HG03175 (cell line): ENCODE measurements around the gene THAP3.
"Not testable (repeated sequence)": the region's sequence is repeated elsewhere in the genome, so short reads cannot be mapped to it uniquely, and the experiment has no call there.

ENCODE experiments used
- ATAC-seq: cut with Tn5 transposase; IDR thresholded peaks from one replicate; pipeline ENCODE4 v1.9.1; 2021; ENCODE audit warnings: mild to moderate bottlenecking, moderate library complexity; ENCODE audit not compliant: unreplicated experiment

Gene THAP3

DNA sequence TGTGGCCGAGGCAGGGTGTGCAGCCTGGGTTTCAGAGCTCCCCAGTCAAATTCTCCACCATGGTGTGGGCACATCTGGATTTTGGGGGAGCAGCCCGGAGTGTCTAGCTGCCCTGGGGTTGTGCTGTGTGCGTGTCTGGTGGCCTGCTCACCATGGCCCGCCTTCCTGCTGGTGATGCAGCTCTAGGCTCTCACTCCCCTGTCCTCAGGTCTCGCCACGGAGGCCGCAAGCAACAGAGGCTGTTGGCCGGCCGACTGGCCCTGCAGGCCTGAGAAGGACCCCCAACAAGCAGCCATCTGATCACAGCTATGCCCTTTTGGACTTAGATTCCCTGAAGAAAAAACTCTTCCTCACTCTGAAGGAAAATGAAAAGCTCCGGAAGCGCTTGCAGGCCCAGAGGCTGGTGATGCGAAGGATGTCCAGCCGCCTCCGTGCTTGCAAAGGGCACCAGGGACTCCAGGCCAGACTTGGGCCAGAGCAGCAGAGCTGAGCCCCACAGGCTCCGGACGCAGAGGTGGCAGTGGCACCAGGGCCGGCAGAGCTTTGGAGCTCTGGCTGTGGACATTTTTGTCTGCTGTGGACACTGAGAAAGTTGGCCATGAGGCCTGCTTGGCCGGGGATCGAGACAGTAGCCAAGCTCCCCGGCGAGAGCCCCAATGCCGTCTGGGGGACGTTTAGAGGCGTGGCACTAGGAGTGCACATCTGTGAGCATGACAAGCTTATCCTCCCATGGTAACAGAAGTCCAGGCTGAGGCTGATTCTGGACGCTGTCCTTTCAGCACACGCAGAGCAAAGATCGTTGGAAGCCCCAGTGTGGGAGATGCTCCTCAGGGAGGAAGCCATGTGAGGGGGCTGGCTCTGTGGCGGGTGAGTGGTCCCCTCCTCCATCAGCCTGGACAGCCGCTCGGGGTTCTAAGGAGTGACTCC lies 8.2 kb downstream of the THAP3 start:
- ATAC-seq = no peak

DNA sequence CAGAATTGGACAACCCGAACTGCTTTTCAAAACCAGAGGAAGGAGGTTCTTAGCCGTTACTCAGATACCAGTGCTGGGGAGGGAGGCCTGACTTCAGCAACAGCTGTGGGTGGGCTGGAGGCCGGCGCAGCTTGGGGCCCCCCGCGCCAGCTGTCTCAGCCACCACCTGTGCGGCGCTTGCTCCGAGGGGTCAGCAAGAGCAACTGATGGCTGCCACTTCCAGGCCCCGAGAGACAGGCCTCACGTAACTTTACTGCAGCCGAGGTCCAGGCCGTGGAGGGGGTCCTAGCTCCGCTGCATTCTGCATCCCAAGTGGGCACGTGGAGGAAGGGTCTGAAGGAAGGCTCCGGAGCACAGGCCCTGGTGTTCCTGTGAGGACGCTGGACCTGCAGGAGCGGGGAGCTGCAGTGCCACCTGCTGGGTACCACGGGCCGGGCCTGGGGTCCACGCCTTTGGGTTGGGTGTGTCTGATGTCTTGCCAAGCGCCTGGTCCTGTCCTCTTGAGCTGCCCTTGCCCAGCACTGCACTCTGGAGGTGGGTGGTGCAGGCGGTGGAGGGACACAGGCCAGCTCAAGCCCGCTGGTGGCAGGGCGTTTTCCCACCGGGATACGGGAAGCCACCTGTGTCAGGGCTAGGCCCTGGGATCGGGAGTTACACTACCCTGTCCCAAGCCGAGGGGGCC lies 9.8 kb downstream of the THAP3 start:
- ATAC-seq = no peak

DNA sequence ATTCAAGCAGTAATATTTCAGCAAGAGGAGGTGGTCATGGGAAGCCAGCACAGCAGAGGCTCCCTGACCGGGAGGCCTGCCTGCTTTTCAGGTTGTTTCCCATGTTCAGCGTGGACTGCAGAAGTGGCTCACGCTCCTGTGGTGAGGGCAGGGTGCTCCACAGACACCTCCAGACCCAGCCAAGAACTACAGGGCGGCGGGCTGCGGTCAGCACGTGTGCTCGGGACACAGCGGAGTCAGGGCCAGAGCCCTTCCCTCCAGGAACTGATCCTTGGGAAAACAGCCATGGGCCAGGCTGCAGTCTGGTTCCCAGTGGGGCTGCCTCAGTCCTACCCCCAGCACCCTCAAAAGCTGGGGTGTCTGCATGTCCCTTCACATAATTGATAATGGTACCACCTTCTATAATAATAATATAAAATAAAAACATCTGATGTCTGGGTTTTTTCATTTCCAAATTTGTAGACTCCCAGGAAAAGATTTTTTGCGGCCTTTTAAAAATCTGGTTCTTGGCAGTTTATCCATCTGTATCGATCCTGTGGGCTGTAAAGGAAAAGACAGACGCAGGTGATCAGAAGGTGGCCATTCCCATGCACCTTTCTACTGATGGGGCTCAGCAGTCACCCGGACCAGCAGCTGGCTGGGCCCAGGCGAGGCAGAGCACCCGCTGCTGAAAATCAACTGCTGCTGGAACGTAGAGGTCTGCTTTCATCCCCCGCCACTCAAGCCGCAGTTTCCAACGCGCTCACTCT lies 10.7 kb downstream of the THAP3 start:
- no peak for ATAC-seq

DNA sequence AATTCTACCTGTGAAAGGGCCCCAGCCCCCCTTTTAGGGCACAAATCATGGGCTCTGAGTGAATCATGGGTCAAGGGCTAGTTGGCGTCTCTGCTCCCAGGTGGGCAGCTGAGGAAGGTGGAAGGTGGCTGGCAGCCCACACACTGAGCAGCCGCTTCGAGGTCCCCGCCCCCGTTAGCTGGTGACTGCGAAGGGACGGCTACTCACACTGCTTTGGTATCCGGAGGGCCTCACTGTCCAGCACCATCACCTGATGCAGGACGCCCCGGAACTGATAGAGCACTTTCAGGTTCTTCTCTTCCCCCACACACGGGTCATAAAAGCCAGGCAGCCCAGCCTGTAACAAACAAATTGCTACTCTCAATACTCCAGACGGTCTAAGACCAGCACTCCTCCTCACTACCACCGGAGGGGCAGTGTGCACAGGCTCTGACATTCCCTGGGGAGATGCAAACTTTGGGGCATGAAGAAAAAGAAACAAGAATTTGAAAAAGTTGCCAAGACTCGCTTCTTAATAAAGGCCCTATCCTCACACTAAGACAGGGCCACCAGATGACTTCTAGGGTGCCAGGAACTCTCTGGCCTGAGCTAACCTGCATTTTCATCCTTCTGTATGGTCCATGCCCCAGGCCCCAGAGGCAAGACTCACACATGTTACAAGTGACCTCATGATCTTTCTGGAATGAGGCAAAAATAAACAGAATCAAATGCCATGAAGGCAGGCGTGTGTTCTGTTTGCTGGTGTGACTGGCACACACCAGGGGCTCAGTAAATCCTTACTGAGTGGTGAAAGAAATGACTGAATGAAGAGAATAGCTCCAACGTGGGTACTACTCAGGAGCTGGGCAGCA lies 11.5 kb downstream of the THAP3 start:
- ATAC-seq = no peak

DNA sequence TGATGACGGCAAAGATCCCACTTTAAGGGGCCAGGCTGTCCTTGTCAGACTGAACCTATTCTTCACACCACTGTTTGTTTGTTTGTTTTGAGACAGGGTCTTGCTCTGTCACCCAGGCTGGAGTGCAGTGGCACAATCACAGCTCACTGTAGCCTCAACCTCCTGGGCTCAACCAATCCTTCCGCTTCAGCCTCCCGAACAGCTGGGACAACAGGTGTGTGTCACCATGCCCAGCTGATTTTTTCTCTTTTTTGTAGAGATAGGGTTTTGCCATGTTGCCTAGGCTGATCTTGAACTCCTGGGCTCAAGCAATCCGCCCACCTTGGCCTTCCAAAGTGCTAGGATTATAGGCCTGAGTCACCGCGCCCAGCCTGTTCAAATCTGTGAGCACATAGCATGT lies 12.1 kb downstream of the THAP3 start:
- ATAC-seq = not testable (repeated sequence)

DNA sequence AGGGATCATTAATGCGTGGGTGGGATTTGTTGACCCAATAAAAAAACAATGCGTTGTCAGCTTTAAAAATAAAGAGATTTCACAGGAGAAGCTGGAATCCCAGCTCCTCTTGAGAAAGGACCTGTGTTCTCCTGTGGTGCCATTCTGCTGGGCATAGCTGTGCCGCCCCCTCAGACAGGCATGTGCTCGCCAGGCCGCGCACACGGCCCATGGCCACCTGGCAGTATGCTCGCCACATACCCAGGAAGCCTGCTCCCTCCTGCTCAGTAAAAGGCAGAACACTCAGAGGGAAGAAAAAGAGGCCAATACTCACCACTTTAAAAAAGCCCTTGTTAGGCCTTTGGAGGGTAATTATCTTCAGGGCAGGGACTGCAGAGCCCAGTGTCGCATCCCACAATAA lies 13.1 kb downstream of the THAP3 start:
- no peak for ATAC-seq

DNA sequence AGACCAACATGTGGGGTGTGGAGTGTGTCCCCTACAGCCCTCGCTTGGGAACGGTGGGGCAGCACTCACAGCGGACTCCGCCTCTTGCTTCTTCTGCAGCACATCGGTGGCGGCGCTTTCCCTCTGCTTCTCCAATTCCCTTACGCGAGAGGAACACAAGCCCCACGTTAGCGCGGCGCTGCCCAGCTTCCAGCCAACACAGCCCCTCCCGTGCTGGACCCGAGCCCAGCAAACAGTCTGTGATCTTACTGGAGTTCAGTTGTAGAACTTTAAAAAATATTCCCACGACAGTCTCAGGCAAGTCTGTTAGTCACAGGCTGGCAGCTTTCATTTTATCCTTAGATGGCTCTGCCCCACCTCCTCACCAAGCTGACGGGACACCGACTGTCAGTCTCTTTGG lies 13.6 kb downstream of the THAP3 start:
- no peak for ATAC-seq

DNA sequence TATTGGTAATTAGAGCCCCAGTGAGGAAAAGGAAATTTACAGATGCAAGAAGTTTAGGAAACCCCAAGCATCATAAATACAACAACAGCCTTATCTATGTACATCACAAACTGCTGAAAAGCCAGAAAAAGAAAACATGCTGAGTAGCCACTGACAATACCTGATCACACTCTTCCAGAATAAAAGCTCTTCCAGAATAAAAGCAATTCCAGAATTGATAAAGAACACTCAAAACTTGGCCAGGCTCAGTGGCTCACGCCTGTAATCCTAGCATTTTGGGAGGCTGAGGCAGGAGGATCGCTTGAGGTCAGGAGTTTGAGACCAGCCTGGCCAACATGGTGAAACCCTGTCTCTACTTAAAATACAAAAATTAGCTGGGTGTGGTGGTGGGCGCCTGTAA lies 16.2 kb downstream of the THAP3 start:
- not testable (repeated sequence) for ATAC-seq

DNA sequence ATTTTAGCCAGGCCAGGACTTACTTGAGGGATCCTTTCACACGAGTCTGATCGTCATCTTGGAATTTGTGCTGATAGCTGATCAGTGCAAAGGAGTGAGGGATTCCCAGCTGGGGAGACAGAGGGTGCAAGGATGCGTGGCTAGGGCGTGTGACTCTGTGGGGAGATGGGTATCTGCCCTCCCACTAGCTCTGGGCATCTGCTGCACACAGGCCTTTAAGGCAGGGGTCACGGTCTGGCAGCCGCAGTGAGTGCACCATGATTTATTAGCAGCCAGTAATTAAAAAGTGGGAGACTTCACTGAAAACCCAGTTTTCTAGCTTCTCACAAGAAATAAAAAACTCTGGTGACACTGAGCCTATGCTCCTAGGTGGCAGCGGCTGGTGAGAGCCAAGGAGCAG lies 20.4 kb downstream of the THAP3 start:
- no peak for ATAC-seq

DNA sequence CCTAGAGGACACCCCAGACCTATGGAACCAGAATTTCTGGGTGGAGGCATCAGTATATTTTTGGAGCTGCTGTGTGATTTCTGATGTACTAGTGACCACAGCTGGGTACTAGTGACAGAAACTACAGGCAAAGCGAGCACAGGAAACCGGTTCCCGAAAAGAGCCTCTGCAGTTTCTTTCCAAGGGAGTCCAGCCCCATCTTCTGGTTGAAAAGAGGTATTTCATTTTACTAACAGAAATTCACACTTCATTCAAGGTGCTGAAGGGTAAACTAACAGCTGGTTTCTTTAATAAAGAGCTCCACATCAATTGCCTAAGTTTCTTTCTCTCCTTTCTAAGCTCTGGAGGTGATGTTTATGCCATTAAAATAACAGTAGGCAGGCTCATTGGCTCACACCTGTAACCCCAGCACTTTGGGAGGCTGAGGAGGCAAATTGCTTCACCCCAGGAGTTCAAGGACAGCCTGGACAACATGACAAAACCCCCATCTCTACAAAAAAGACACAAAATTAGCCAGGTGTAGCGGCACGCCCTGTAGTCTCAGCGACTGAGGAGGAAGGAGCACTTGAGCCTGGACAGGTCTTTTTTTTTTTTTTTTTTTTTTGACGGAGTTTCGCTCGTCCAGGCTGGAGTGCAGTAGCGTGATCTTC lies 22.0 kb downstream of the THAP3 start:
- ATAC-seq = no peak

DNA sequence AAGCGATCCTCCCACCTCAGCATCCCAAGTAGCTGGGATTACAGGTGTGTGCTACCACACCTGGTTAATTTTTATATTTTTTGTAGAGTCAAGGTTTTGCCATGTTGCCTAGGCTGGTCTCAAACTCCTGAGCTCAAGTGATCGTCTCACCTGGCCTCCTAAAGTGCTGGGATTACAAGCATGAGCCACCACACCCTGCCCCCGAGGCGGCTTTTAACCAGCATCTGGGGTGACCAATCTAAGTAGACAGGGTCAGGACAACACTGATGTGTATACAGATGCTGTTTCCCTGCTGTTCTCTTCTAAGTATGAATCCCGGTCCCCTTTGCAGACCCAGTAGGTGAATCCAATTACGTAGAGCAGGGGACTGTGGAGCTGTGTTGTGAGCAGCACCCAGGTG lies 23.9 kb downstream of the THAP3 start:
- no peak for ATAC-seq

DNA sequence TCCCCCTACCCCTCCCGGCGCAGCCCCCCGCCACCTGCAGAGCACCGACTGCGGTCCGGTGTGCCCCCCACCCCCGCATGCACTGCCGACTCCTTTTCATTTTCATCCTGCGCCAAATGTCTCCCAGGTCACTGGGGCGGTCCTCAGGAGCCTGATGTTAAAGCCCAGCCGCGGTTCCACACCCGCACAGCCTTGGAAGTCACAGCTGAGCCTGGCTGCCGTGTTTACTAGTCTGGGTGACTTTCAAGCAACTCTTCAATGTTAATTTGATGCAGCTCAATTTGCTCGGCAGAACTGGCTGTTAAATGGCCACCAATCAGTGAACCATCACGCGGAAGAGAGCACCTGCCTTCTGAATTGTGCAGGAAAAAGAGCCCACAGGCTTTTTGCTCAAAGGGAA lies 27.2 kb downstream of the THAP3 start:
- no peak for ATAC-seq

DNA sequence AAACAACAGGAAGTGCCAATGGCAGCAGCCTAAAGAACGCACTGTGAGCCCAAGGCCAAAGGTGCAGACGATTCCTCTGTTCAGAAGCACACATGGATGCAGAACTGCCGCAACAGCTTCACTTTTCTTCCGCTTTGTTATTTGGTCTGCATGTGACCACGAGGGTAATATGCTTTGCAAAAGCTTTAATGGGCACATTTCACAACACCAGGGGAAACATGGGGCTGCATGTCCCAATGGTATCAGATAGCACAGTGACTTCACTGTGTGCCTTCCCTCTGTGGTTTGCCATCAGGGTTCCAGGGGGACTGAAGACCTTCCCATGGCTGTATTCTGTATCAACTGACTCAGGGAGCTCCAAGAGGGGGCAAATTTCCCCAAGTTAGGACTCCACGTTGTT lies 28.3 kb downstream of the THAP3 start:
- ATAC-seq = no peak

DNA sequence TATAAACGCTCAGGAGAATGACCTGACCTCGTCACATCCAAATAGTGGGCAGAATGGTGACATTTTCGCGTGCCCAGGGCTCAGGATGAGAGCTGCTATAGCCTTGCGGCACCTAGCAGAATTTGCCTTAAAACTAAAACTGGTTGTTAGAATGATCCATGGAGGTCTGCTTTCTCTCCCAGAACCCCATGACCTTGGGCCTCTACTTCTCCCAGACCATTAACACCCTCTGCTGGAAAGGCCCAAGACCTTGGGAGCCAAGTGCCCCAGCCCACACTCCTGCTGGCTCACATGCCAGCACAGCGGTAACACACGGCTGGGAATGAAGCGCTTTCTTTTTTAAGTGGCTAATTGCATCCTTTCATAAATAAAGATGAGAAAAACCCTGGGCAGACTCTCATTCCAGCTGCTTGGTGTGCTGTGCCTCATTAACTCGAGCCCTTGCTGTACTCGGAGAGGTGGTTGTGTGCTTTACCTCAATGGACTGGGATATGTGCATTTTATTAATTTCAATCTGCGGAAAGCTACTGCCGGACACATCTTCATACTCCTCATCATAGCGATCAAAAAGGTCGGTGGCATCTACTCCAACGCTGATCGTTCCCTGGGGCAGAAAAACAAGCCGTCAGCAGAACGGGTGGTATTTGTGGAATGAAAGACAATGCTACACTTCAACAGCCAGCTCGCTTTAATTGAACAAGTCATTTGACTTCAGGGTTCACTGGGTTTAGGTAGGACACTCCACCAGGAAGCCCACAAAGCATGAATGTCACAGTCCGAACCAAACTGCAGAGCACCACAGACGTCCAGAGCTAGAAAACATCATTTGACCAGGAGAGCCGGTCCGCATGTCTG lies 29.0 kb downstream of the THAP3 start:
- ATAC-seq = no peak

DNA sequence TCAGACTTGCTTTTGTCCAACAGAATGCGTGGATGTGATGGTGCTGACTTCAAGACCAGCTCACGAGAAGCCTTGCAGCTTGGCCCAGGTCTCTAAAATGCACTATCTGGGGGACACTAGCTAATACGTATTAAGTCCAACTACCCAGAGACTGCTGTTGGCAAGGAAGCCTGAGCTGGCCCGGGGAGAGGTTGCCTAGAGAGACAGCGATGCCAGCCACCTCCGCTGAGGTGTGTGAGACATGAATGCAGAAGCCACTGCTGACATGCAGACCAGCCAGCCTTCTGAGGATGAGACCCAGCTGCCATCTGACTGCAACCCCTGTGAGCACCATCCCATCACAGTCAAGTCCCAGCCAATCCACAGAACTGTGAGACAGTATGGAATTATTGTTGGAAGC lies 32.5 kb downstream of the THAP3 start:
- no peak for ATAC-seq

DNA sequence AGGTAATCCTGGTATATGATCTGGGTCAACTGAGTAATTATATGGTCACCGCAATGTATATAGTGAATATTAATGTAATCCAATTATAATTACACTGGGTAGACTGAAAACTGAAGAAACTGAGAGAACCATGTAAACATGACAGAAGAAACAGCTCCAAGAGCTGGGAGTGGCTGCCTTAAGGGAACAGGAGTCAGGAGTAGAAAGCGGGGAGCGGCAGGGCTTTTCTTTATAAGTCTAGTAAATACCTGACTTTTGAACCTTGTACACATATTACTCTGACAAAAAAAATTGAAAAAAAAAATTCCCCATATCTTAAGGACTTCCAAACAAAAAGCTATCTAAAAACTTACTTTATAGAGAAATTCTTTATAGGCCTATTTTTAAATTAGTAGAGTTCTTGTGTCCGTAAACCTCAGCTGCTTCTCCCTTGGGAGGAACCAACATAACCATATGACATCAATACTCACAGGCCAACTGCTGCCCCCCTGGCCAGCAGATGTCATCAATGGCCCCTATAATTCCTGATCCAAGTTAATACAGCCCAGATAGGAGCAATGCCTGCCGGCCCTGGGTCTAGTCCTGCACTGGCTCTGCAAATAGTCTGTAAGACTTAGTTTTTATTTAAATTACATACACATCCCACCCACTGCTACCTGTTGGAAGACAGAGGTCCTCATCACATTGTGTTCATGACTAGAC lies 33.8 kb downstream of the THAP3 start:
- ATAC-seq = no peak

DNA sequence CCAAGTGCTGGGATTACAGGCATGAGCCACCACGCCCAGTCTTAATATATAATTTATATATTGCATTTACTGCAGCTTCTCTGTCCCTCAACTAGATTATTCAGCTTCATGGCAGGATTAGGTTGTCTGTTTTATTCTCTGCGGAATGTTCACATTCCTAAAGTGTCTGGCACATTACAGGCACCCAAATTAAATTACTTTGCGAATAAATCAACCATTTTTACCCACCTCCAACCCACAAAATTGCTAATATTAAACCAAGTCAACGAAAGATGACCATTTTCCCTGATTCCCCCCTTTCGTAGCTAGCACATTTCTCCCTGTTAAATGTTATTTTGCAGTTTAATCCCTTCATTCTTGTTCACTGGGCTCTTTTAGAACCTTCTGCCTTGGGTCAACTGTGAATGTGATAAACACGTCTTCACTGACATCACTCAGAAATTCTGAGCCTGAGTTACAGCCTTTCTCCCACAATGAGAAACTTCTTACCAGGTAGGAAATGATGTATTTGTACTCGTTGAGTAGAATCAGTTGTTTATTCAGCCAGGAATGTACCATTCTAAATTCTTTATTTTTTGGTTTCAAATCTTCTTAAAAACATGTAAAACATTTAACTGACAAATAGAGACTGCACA lies 35.9 kb downstream of the THAP3 start:
- no peak for ATAC-seq

DNA sequence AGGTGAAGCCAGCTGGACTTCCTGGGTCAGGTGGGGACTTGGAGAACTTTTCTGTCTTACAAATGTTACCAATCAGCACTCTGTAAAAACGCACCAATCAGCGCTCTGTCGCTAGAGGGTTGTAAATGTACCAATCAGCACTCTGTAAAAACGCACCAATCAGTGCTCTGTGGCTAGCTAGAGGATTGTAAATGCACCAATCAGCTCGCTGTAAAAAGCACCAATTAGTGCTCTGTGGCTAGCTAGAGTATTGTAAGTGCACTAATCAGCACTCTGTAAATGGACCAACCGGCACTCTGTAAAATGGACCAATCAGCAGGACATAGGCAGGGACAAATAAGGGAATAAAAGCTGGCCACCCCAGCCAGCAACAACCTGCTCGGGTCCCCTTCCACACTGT lies 37.8 kb downstream of the THAP3 start:
- ATAC-seq = not testable (repeated sequence)
